ENCODE measurements around the gene CHCHD5. TPM values are rescaled to one million over a fixed set of nuclear protein-coding genes. Genes with fewer than 3 reads are reported as not detected.

CHCHD5 gene
- total RNA-seq, 1 experiment from 2014 or later, result 46.7 TPM

DNA sequence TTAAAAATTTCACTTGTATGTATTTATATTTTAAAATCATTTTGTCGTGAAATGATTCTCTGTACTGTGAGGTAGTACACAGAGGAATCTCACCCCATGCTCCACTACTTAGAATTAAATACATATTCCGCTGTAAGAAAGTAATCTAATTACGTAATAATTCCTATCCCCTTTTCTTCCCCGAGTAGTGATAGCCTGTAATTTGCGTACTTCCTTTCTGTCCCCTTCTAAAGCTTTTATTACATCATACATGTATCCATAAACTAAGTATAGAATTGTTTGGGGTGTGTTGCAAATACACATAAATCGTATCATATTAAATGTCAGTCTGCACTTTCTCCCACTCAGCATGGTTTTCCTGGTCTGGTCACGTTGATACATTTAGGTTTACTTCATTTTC is 12.4 kb upstream of the CHCHD5 start:
- POLR2A ChIA-PET, result no interaction called here
- in situ Hi-C loops (cut with HindIII; ENCODE audit: low pct_unique_long_range_greater_than_20kb, low sequenced_read_pairs), result no loop called here
- H3K4me3 ChIP-seq (ENCODE audit: low read depth in 2 of 2, low read length in 2 of 2), result no peak overlapping the region
- TF ChIP-seq, protein P1, sequence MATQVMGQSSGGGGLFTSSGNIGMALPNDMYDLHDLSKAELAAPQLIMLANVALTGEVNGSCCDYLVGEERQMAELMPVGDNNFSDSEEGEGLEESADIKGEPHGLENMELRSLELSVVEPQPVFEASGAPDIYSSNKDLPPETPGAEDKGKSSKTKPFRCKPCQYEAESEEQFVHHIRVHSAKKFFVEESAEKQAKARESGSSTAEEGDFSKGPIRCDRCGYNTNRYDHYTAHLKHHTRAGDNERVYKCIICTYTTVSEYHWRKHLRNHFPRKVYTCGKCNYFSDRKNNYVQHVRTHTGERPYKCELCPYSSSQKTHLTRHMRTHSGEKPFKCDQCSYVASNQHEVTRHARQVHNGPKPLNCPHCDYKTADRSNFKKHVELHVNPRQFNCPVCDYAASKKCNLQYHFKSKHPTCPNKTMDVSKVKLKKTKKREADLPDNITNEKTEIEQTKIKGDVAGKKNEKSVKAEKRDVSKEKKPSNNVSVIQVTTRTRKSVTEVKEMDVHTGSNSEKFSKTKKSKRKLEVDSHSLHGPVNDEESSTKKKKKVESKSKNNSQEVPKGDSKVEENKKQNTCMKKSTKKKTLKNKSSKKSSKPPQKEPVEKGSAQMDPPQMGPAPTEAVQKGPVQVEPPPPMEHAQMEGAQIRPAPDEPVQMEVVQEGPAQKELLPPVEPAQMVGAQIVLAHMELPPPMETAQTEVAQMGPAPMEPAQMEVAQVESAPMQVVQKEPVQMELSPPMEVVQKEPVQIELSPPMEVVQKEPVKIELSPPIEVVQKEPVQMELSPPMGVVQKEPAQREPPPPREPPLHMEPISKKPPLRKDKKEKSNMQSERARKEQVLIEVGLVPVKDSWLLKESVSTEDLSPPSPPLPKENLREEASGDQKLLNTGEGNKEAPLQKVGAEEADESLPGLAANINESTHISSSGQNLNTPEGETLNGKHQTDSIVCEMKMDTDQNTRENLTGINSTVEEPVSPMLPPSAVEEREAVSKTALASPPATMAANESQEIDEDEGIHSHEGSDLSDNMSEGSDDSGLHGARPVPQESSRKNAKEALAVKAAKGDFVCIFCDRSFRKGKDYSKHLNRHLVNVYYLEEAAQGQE (IDR thresholded peaks at IDR 0.05; ENCODE audit: insufficient read depth in 1 of 2, low read depth in 2 of 2, low read length in 1 of 2), result no peak
- TF ChIP-seq CTCF (IDR thresholded peaks at IDR 0.05) (no peak), TCF7L2 (IDR thresholded peaks at IDR 0.05; ENCODE audit: low read depth, low read length) (no peak), SIN3A (IDR thresholded peaks at IDR 0.05; ENCODE audit: borderline replicate concordance, insufficient read depth, low read depth, low read length) (no peak), POLR2AphosphoS5 (IDR thresholded peaks at IDR 0.05; ENCODE audit: low read depth, low read length) (no peak)
- no peaks in the 10 kb centered on the region for H3K9me3 ChIP-seq (ENCODE audit: control insufficient read depth, insufficient read depth, low read depth, low read length)
- intact Hi-C loops (cut with micrococcal nuclease; ENCODE audit: unreplicated experiment), result no loop called here
- DNase-seq (ENCODE audit: low read depth, low spot score), result no peak
- H3K27me3 ChIP-seq (ENCODE audit: control insufficient read depth, insufficient read depth, low read length), result no peaks in the 10 kb centered on the region
- H3K36me3 ChIP-seq (ENCODE audit: control insufficient read depth, insufficient read depth, low read length), result peaks cover 49% of the 10 kb centered on the region
- no peaks in the 10 kb centered on the region for H3K4me1 ChIP-seq (ENCODE audit: control insufficient read depth, insufficient read depth, low read length)
- no peak for ATAC-seq
- no TSS peak for BruUV-seq (replicated peaks)
- no peak overlapping the region for H3K27ac ChIP-seq (ENCODE audit: low read length)
- CTCF ChIA-PET, result no interaction called here

- Histone ChIP-seq H3K27me3 (ENCODE audit: control insufficient read depth, insufficient read depth, low read length) (no peaks in the 10 kb centered on the region), H3K9me3 (ENCODE audit: control insufficient read depth, insufficient read depth, low read depth, low read length) (no peaks in the 10 kb centered on the region), H3K4me3 (ENCODE audit: low read depth in 2 of 2, low read length in 2 of 2) (no peak overlapping the region), H3K36me3 (ENCODE audit: control insufficient read depth, insufficient read depth, low read length) (peaks cover 23% of the 10 kb centered on the region), H3K27ac (ENCODE audit: low read length) (no peak overlapping the region), H3K4me1 (ENCODE audit: control insufficient read depth, insufficient read depth, low read length) (peaks cover 8% of the 10 kb centered on the region; the same call in 1 of the 2 replicates)
- intact Hi-C loops (cut with micrococcal nuclease; ENCODE audit: unreplicated experiment) (no loop called here), in situ Hi-C loops (cut with HindIII; ENCODE audit: low pct_unique_long_range_greater_than_20kb, low sequenced_read_pairs) (no loop called here)
- no peak for ATAC-seq
- ChIA-PET POLR2A (no interaction called here), CTCF (interaction anchor here (0.6 to 0.7 kb wide), 2 partner anchors 98 to 149 kb away, joined by 3 to 4 read pairs; no protein-coding TSS in a partner anchor)
- DNase-seq (ENCODE audit: low read depth, low spot score), result no peak
- TF ChIP-seq SIN3A (IDR thresholded peaks at IDR 0.05; ENCODE audit: borderline replicate concordance, insufficient read depth, low read depth, low read length) (no peak), POLR2AphosphoS5 (IDR thresholded peaks at IDR 0.05; ENCODE audit: low read depth, low read length) (no peak), CTCF (IDR thresholded peaks at IDR 0.05) (peak; percentile 21; the same call in 1 of the 2 replicates), TCF7L2 (IDR thresholded peaks at IDR 0.05; ENCODE audit: low read depth, low read length) (no peak)
- TF ChIP-seq, protein P1 (IDR thresholded peaks at IDR 0.05; ENCODE audit: insufficient read depth in 1 of 2, low read depth in 2 of 2, low read length in 1 of 2), result no peak
- no TSS peak for BruUV-seq (replicated peaks)
Measured at GRCh38 chr2:112577756-112578155, 6.7 kb upstream of the CHCHD5 start.
